ENCODE measurements around the gene CUX1. TPM values are rescaled to one million over a fixed set of nuclear protein-coding genes. Genes with fewer than 3 reads are reported as not detected.

The CUX1 gene
- total RNA-seq: 134 and 140 TPM in 2 replicates

GRCh38 chr7:101817471-101818286 lies at the start of gene CUX1:
CUX1 (plus strand) TSS chr7:101817626; CDS start chr7:101817640, 14 bp downstream.

GRCh38 chr7:102286237-102287110 lies 469.0 kb downstream of the CUX1 start, which contains the start of gene SH2B2:
SH2B2 (plus strand) TSS chr7:102286868; CDS start chr7:102300551, 13,683 bp downstream.

Other genes starting within 250 kb of the CUX1 start
- not detected in 2 replicates for gene MYL10, start 188.3 kb upstream of the CUX1 start, total RNA-seq